Measurements from ENCODE around the gene SETSIP. TPM values are rescaled to one million over a fixed set of nuclear protein-coding genes. Genes with fewer than 3 reads are reported as not detected.

The SETSIP gene
- total and polyA plus RNA-seq, 2 donors (not counting 1 experiment from before 2014, with no cell fraction given): 0.12 to 0.17 TPM

- H4K20me1 ChIP-seq (ENCODE audit: control insufficient read depth, extremely low read depth, insufficient read depth, low read length): no peaks in the 10 kb centered on the region
- no peak overlapping the region for H3K27ac ChIP-seq (ENCODE audit: insufficient read depth, low read length)
Measured at GRCh38 chr1:92038695-92039346, 36.4 kb downstream of the SETSIP start.

GRCh38 chr1:92037400-92037799 lies 37.8 kb downstream of the SETSIP start:
- H3K4me2 ChIP-seq (ENCODE audit: extremely low read depth, insufficient read depth, low read length): no peak overlapping the region
- DNase-seq (ENCODE audit: low read depth in 2 of 2): peak; percentile 60 to 62

More at GRCh38 chr1:92038695-92039346, 36.4 kb downstream of the SETSIP start:
- H3K36me3 ChIP-seq (ENCODE audit: control insufficient read depth, insufficient read depth, low read length): no peaks in the 10 kb centered on the region
- no peak overlapping the region for H3K9ac ChIP-seq (ENCODE audit: insufficient read depth, low read length)
- no peak overlapping the region for H3K4me3 ChIP-seq (replicated peaks in 1 of 4; ENCODE audit: control extremely low read depth in 1 of 4, insufficient read depth in 1 of 4, low read depth in 3 of 4, low read length in 4 of 4)
- no peak for TF ChIP-seq CTCF (conservative IDR thresholded peaks at IDR 0.05 in 1 of 2, IDR thresholded peaks at IDR 0.05 in 1 of 2; ENCODE audit: low read depth in 1 of 2, low read length in 2 of 2)
- no peak for TF ChIP-seq EZH2 (IDR thresholded peaks at IDR 0.05; ENCODE audit: low read length, missing control alignments)
- H2AFZ ChIP-seq (ENCODE audit: low read length): no peak overlapping the region
- peaks cover 3% of the 10 kb centered on the region for H3K27me3 ChIP-seq (ENCODE audit: control insufficient read depth, insufficient read depth, low read length)
- peak in 1 of 2 donors; percentile 4 for DNase-seq (ENCODE audit: low read depth in 2 of 2)
- H3K4me2 ChIP-seq (ENCODE audit: extremely low read depth, insufficient read depth, low read length): no peak overlapping the region
- H3K79me2 ChIP-seq (ENCODE audit: control insufficient read depth, insufficient read depth, low read length): no peaks in the 10 kb centered on the region
- no peaks in the 10 kb centered on the region for H3K9me3 ChIP-seq (ENCODE audit: control insufficient read depth, insufficient read depth, low read depth, low read length)
- no peaks in the 10 kb centered on the region for H3K4me1 ChIP-seq (ENCODE audit: control insufficient read depth, extremely low read depth, insufficient read depth, low read length)

More at GRCh38 chr1:92037400-92037799, 37.8 kb downstream of the SETSIP start:
- Histone ChIP-seq H3K27ac (ENCODE audit: insufficient read depth, low read length) (no peak overlapping the region), H3K36me3 (ENCODE audit: control insufficient read depth, insufficient read depth, low read length) (no peaks in the 10 kb centered on the region), H3K4me1 (ENCODE audit: control insufficient read depth, extremely low read depth, insufficient read depth, low read length) (no peaks in the 10 kb centered on the region), H3K4me3 (replicated peaks in 1 of 4; ENCODE audit: control extremely low read depth in 1 of 4, insufficient read depth in 1 of 4, low read depth in 3 of 4, low read length in 4 of 4) (no peak overlapping the region), H2AFZ (ENCODE audit: low read length) (no peak overlapping the region), H3K79me2 (ENCODE audit: control insufficient read depth, insufficient read depth, low read length) (no peaks in the 10 kb centered on the region), H3K27me3 (ENCODE audit: control insufficient read depth, insufficient read depth, low read length) (peaks cover 3% of the 10 kb centered on the region), H3K9ac (ENCODE audit: insufficient read depth, low read length) (no peak overlapping the region), H3K9me3 (ENCODE audit: control insufficient read depth, insufficient read depth, low read depth, low read length) (no peaks in the 10 kb centered on the region), H4K20me1 (ENCODE audit: control insufficient read depth, extremely low read depth, insufficient read depth, low read length) (no peaks in the 10 kb centered on the region)
- TF ChIP-seq CTCF (conservative IDR thresholded peaks at IDR 0.05 in 1 of 2, IDR thresholded peaks at IDR 0.05 in 1 of 2; ENCODE audit: low read depth in 1 of 2, low read length in 2 of 2) (no peak), EZH2 (IDR thresholded peaks at IDR 0.05; ENCODE audit: low read length, missing control alignments) (no peak)
